DMS153 treated with DMSO at 0.1 percent for 48 hours (cell line): ENCODE results near the gene ARMC6.

Experiments used
- DNase-seq: peaks from one replicate; lab custom pipeline; 2025; ENCODE audit not compliant: unreplicated experiment; lab: John Stamatoyannopoulos, UW

Gene ARMC6

DNA sequence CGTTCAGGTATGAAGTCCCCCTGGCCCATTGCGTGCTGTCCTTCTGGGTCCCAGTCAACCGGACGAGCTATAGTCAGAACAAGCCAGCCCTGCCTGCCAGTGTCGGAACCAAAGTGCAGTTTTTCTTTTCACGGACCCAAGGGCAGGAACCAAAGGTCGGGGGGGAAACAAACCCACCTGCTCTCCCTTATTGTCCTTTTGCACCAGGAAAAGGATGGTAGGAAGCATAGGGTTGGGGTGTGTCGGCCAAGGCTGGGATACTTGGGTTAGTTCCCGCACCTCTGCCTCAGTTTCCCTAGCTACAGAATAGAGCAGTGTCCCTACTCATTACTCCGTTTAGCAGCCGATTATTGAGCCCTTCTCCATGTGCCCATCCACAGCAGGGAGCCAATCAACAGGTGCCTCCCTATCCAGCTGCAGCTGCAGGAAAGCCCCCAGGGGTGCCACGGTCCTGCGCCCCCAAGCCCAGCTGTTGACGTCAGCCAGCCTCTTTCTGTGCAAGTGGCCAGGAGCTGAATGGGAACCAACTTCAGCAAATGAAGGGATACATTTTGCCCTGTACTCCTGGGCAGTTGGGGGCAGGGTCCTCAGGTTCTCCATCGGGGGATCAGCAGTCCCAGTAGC, 21.0 kb downstream of the ARMC6 start:
- DNase-seq: no peak

DNA sequence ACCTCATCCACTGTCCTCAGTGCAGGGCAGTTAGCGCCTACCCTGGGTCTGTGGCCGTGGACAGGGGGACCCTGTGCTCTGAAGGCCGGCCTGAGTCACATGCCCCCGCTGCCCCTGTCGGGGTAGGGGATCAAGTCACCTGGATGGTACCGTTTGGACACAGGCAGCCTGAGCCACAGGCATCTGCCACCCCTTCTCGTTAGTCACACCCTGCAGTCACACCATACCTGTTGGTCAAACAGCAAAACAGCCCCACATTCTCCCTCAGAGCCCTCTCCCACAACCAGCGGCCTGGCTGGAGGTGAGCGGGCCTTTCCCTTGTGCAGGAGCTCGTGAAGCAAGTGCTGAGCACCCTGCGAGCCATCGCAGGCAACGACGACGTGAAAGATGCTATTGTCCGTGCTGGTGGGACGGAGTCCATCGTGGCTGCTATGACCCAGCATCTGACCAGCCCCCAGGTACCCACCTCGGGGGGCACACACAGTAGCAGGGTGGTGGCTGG, 21.6 kb downstream of the ARMC6 start:
- no peak for DNase-seq

DNA sequence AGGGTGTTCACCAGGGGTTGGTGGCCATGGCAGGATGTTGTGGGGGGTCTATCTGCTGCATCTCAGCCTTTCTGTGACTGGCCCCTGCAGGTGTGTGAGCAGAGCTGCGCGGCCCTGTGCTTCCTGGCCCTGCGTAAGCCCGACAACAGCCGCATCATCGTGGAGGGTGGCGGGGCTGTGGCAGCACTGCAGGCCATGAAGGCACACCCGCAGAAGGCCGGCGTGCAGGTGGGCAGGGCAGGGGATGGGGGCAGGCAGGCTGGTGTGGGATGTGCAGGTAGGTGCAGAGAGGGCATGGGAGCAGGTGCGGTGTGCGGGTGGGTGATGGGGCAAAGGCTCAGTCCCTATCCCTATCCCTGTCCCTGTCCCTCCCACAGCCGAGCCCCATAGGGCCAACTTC, 22.3 kb downstream of the ARMC6 start:
- DNase-seq: no peak

DNA sequence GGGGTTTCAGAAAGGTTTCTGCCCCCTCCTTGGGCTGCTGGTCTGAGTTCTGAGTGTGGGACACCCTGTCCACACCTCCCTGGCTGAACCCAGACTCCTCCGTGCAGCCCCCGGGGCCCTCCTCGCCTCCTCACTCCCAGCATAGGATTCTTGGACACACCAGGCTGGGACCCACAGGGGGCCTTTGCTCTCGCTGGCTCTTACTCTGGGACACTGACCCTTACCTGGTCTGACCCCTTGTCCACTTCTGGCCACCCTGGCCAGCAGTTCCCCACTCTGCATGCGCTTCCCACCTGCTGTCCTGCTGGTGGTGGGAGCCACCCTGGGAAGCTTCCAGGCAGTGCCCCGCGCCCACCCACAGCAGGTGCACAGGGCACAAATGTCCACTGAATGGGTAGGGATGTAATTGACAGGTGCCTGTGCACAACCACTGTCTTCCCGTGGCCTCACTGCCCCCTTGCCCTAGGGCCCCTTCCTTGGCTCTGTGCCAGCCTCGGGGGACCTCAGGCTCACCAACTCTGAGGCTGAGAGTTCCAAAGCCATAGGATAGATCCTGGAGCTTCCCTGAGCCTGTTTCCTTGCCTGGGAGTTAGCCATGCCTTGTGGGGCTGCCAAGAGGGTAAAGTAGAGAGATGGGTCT, 23.4 kb downstream of the ARMC6 start:
- DNase-seq: no peak

DNA sequence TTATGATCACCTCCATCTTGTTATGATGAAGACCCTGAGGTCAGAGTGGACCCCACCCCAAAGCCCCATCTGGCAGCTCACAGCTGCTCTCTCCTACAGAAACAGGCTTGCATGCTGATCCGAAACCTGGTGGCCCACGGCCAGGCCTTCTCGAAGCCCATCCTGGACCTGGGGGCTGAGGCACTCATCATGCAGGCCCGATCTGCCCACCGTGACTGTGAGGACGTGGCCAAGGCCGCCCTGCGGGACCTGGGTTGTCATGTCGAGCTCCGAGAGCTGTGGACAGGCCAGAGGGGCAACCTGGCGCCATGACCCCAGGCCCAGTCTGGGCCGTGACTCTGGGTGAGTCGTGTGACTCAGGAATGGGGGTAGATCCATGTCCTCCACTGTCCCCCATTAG, 23.9 kb downstream of the ARMC6 start:
- no peak for DNase-seq

DNA sequence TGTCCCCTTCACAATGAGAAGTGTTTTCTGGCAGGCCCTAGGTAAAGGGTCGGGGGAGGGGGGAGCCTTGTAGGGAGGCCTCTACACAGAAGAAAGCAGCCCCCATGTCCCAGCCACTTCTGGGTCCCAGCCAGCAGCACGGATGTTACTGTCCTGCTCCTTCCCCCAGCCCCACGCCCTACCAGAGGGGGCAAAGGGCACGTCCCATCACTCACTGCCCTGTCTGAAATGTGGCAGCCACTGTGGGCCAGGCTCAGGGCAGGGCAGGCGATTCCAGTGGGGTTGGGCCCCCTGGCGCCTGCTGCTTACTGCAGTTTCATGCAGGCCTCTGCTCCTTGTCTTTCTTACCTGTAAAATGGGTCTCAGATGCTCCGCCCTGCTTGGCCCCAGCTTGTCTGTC, 24.3 kb downstream of the ARMC6 start:
- DNase-seq: no peak

DNA sequence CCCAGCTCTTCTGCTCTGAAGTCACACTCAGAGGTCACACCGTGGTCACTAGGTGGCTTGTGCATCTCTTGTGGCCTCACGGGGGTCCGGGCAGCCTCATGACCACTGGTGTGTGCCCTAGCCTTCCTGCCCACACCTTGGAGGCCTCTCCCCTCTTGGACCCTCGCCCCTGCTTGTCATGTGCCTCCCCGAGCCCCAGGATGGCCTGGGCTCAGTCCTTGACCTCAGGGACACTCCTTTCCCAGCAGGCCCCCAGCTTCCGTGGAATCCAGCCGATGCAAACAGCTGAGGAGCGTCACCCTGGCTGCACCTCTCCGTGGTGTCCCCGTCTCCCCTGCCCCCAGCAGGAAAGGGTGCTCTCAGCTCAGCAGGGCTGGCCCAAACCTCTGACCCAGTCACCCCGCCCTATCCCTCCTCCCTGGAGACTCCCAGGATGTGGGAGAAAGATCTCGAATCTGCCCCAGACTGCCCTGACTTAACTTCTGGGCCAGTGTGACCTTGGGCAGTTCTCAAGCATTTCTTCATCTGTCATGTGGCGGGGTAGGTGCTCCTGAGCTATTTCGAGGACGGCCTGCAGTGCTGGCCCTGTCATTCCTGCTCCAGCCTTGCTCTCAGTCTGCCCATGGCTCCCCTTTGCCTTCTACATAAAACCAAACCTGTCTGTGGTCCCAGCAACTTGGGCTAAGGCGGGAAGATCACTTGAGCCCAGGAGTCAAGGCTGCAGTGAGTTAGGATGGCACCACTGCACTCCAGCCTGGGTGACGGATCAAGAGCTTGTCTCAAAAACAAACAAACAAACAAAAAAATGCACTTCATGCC, 25.8 kb downstream of the ARMC6 start:
- no peak for DNase-seq

DNA sequence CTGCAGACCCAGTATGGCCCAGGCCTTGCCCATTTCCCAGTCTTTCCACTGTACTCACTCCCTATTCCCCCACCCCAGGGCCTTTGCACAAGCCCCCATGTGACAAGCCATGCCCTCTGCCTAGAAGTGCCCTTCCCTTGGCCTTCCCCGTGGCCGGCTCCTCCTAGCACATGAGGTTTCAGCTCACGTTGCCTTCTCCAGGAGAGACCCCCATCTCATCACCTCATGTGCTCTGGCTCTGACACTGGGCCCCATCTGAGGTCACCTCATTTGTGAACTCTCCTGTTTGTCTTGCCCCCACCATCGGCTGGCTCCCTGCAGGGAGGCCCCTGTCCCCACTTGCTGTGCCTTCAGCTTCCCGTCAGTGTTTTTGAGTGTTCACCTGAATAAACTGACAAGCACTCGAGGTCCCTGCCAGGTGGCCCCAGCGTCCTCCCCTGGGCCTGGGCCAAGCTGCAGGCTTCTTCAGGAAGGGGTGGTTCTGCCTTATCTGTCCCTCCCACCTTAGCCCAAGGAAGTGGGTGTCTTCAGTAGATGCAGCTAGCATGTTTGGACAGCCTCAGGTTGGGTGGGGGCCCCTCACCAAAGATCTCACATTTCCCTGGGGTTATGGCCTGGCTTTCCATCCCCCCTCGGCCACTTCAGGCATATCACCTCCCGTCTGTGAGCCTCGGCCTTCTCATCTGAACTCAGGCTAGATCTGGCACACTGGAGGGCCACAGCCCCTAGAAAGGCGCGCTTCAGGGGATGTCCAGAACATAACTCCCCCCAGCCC, 26.6 kb downstream of the ARMC6 start:
- DNase-seq: no peak

DNA sequence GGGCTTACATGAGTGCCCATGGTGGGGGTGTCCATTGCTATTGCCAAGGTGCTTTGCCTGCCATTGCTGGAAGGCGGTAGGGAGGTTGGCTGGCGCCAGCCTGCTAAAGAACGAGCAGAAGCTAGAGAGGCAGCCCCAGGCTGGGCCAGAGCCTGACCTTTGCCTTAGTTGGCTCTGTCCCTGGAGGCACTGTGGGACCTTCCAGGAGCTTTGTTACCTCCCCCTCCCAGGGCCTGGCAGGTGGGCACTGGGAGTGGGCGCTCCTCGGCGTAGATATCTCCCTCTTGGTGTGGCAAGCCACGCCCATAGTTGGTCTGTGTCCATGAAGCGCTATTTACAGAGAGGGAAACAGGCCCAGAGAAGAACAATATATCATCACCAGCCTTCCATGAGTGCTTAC, 28.1 kb downstream of the ARMC6 start:
- DNase-seq: peak; percentile 58

DNA sequence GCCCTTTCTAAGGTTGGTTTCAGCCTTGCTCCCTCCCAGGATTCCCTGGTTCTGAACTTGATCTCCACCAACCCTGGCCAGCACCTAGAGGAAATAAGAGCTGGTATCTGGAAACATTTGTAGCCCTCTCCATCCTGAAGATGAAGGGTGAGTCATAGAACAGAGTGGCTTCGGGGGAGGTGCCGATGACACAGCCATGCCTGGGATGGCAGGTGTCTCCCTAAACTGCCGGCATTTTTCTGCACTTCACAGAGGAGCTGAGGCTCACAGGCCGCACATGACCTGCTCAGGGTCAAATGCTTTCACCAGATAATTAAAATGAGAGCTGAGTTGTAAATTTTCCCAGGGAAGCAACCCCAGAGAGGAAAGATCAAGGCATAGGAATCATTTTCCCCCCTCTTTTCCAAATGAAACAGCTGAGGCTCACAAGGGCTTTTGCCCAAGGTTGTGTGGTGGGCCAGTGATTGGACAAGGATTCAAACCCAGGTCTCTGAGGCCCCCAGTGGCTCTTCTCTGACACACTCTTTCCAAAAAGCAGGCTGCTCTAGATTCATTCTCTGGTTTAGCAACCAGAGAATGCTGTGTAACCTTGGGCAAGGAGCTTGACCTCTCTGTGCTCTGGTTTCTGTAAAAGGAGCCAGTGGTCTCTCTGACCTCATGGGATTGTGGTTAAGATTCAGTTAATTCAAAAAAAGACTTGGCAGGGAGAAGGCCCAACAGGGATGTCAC, 29.2 kb downstream of the ARMC6 start:
- peak; percentile 10 for DNase-seq

DNA sequence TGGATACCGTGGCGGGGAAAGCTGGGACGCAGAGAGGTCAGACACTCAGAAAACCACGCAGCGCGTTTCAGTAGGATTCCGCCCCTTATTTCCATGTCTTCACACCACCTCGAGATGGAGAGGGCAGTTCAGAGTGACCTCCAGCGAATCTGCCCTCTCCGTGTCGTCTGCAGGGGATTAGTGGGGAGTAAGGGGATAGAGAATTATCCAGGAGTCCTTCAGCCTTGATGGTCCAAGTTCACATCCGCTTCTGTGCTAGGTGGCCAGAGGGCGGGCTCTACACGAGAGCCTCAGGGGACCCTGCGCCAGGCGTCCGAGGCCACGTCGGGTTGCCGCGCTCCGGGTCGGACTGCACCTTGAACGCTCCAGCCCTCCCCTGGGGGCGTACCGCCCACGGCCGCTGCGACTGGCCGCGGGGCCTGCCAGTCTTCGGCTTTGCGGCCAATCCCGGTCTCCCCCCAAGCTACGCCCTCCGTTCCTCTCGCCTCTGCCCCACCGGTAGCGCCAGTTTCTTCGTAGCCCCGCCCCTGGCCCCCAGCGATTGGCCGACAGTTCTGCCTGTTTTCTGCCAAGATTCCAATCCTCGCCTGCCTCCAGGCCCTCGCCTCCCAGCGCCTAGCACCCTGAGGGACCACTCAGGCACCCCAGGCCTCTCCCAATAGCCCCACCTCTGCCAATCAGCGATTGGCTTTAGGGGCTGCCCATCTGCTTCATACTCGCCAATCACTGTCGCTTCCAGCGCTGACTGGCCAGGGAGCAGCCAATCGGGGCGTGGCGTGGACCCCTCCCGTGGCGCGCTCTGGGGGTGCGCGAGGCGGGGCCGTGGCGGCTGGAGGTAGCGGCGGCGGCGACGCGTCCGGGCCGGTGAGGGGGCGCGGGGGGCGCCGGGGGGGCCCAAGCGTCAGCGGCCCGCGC, 30.0 kb downstream of the ARMC6 start, which contains the start of gene SLC25A42:
Gene SLC25A42, plus strand, starts transcription at position 812 of the 915 bp plus-strand sequence. CDS start 32,131 bp downstream, outside the sequence.
- peak; percentile 98 for DNase-seq

DNA sequence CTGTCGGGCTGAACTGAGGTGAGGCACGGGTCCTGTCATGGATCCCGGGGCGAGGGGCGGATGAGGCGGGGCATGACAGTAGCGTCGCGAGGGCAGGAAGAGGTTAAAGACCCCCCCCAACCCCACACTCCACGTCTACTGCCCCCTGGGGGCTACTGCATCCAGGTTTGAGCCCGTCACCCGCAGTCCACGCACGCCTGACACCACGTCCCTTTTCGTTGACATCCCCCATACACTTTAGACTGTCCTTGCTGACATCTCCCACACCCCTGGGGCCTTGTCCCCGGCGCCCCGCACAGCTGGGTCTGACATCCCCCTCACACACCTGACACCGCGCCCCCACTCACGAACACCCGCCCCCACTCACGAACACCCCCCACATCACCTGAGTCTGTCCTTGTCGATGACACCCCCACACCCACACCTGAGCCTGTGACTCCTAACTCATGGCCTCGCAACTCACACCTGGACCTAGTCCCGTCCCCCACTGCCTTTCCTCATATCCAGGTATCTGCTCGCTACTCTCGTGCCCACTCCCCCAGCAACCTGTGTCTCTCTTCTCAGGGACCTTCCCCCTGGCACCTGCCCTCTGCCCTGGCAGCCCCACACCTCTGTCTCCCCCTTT, 30.8 kb downstream of the ARMC6 start:
- DNase-seq: no peak

DNA sequence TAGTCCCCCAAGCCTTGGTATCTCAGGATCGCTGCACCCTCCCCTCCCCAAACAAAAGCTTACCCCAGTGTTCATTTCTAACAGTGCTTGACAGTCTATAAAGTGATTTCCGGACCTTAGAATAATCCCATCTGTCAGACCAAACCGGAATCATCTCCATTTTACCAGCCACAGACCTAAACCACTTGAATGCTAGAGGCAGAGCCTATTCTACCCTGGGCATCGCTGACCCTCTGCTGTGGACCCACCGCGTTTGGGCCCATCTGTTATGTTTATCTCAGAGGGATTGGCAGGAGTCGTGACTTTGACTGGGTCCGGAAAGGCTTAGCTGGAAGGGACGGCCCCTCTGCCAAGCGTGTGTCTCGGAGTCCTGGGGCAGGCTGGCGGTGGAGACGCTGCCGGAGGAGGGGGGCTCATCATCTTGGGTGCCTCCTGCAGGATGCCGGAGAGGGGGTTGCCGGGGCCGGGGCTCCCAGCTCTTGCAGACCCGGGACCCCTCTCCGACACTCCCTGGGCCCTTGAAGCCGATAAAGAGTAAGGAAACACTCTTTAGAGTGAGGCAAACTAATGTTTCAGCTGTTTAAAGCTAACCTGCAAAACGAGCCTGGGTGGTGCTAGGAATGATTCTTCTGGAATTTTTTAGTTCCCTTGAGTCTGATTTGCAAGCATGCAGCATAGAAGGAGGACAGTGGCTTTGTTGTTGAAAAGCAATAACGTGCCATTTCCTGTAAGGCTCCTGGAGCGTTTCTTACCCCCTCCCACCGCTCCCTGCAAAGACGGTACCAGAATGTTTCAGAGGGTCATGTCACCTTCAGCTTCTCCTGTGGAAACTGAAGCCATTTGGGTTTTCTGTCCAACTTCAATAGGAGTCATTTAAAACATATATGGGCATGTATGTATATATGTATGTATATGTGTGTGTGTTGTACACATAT, 31.7 kb downstream of the ARMC6 start:
- no peak for DNase-seq

DNA sequence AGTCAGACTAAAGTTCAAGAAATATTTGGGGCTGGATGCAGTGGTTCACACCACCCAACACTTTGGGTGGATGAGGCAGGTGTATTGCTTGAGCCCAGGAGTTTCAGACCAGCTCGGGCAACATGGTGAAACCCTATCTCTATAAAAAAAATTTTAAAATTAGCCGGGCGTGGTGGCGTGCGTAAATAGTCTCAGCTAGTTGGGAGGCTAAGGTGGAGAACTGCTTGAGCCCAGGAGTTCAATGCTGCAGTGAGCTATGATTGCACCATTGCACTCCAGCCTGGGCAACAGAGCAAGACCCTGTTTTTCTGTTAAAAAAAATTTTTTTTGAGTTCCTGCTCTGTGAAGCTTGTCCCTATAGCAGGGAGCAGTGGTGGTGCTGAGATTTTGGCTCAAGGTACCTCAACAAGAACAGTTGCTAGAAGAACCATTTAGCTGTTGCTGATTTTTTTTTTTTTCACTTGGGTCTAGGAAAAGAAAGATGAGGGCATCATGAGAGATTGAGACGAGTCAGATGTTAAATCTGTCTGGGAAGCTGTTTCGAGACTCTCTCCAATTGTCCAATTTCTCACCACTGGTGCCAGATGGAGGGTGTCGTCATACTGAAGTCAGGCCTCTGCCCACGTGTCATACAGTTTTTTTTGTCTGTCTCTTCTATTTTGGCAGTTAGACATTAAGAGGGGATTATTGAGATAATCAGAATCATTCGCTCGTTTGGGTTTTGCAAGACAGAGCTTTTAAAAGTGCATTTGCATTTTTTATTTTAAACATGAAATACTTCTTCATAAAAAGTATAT, 34.1 kb downstream of the ARMC6 start:
- no peak for DNase-seq

DNA sequence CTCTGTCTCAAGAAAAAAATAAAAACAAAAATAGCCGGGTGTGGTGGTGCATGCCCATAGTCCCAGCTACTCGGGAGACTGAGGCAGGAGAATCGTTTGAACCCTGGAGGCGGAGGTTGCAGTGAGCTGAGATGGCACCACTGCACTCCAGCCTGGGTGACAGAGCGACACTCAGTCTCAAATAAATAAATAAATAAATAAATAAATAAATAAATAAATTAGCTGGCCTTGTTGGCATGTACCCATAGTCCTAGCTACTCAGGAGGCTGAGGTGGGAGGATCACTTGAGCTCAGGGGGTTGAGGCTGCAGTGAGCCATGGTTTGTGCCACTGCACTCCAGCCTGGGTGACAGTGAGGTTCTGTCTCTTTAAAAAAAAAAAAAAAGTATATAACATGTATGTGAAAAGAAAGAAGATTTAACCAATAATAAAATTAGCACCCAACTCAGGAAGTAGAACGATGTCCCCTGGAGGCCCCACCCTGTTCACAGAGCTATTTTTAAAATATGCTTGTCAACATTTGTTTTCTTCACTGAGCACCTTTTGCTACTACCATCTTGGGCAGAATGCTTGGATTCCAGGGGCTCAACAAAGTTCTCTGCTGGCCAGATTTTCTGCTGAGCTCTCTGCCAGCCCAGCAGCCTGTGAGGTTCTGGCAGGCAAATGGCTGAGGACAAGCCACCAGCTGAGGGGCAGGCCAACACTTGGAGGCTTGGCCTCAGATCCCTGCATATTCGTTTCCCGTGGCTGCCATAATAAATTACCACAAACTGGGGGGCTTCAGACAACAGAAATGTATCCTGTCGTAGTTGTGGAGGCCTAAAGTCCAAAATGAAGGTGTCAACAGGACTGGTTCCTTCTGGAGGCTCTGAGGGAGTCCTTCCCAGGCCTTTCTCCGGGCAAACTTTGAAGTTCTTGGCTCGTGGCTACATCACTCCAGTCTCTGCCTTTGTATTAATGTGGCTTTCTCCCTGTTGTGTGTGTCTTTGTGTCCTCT, 35.6 kb downstream of the ARMC6 start:
- no peak for DNase-seq

DNA sequence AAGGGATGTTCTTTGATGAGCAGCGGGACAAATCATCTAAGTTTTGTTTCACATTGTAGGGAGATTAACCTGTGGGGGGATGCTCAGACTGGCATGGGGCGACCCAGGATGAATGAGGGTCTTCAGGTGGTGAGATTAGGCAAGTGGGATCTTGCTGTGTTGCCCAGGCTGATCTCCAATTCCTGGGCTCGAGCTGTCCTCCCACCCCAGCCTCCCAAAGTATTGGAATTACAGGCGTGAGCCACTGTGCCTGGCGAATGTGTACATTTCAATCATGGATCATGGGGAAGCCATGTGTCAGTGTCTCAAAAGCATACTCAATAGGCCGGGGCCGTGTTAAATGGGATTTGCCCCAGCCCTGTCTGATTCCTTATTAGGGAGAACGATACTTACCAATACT, 38.5 kb downstream of the ARMC6 start:
- DNase-seq: no peak
